GM19463 (cell line): ENCODE measurements around the gene COL6A2.

Experiments used
- ATAC-seq: cut with Tn5 transposase; IDR thresholded peaks from one replicate; pipeline ENCODE4 v1.9.1; 2021; ENCODE audit warnings: mild to moderate bottlenecking, moderate library complexity; ENCODE audit not compliant: unreplicated experiment

COL6A2 gene

DNA sequence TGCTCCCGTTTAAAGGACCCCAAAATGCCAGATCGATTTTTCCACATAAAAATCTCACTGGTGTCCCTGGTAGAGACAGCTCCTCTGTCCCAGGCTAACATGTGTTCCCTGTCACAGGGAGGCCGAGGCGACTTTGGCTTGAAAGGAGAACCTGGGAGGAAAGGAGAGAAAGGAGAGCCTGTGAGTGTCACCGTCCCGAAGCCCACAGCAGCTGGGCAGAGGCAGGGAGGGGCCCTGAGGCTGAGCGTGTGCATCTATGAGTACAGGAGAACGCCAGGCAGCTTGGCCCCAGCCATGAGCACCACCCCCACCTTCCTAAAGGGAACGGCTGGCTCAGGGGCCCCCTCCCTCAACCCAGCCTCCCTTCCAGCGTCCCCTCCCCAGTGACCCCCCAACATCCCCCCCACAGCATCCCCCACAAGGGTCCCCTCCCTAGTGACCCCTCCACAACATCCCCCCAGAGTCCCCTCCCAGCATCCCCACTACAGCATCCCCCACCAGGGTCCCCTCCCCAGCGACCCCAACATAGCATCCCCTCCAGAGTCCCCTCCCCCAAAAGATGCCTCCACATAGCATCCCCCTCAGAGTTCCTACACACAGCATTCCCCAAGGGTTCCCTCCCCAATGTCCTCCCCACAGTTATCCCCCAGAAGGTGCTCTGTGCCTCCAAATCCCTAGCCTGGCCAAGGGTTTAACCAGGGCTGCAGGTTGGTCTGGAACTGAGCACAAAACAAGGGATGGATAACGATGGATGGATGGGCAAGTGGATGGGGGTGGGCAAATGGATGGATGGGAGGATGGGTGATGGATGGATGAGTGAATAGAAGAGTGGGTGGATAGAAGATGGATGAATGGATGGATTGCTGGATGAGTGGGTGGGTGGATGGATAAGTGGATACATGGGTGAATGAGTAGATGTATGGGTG is 25.1 kb downstream of the COL6A2 start:
- no peak for ATAC-seq

DNA sequence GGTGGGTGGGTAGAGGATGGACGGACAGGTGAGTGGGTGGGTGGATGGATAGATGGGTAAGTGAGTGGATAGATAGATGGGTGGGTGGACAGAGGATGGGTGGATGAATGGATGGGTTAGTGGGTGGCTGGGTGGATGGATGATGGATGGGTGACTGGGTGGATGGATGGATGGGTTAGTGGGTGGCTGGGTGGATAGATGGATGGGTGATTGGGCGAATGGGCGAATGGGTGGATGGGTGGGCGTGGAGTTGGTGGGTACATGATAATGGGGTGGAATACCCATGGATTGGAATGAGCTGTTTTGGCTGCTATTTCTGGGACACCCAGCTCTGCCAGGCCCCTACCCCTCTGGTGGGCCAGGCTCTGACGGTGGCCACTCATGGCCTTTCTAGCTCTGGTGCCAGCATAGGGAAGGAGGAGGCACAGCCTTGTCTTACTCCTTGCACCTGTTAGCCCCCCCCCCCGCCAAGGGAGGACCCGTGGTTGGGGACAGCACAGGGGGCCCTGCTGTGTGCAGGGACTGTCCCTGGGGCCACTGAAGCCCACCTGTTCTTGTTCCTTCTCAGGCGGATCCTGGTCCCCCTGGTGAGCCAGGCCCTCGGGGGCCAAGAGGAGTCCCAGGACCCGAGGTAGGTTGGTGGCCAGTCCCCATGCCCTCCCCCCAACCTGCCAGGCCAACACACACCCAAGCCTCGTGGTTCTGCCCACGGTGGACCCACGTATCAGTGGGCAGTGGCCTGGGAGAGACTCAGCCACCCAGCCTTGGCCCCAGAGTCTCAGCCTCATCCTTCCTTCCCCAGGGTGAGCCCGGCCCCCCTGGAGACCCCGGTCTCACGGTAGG is 26.4 kb downstream of the COL6A2 start:
- no peak for ATAC-seq

DNA sequence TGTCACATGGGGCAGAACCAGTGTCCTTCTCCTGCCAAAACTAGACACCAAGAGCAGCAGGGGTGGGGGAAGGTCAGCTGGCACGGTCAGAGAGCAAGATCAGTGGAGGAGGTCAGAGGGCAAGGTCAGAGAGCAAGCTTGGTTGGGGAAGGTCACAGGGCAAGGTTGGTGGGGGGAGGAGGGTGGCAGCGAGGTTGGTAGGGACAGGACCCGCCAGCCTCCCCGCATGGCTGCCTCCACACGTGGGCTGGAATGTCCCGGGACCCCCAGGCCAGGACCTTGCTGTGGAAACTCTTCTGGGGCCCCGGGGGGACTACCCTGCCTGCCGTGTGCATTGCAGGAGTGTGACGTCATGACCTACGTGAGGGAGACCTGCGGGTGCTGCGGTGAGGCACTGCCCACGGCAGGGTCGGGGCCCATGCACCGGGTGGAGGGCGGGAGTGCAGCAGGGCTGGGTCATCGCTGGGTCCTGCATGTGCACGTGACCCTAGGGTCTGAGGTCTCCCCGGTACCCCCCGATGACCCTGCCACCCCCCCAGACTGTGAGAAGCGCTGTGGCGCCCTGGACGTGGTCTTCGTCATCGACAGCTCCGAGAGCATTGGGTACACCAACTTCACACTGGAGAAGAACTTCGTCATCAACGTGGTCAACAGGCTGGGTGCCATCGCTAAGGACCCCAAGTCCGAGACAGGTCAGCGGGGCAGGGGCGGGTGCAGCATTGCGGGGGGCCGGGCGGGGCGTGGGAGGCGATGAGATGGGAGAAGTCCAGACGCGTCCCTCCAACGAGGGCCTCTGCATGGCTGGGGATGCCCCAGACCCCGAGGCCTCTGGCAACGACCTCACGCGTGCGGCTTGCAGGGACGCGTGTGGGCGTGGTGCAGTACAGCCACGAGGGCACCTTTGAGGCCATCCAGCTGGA is 27.3 kb downstream of the COL6A2 start:
- ATAC-seq: no peak

DNA sequence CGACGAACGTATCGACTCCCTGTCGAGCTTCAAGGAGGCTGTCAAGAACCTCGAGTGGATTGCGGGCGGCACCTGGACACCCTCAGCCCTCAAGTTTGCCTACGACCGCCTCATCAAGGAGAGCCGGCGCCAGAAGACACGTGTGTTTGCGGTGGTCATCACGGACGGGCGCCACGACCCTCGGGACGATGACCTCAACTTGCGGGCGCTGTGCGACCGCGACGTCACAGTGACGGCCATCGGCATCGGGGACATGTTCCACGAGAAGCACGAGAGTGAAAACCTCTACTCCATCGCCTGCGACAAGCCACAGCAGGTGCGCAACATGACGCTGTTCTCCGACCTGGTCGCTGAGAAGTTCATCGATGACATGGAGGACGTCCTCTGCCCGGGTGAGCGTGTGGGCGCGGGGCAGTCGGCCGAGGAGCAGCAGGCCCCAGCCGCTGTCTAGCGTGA is 28.0 kb downstream of the COL6A2 start:
- no peak for ATAC-seq

DNA sequence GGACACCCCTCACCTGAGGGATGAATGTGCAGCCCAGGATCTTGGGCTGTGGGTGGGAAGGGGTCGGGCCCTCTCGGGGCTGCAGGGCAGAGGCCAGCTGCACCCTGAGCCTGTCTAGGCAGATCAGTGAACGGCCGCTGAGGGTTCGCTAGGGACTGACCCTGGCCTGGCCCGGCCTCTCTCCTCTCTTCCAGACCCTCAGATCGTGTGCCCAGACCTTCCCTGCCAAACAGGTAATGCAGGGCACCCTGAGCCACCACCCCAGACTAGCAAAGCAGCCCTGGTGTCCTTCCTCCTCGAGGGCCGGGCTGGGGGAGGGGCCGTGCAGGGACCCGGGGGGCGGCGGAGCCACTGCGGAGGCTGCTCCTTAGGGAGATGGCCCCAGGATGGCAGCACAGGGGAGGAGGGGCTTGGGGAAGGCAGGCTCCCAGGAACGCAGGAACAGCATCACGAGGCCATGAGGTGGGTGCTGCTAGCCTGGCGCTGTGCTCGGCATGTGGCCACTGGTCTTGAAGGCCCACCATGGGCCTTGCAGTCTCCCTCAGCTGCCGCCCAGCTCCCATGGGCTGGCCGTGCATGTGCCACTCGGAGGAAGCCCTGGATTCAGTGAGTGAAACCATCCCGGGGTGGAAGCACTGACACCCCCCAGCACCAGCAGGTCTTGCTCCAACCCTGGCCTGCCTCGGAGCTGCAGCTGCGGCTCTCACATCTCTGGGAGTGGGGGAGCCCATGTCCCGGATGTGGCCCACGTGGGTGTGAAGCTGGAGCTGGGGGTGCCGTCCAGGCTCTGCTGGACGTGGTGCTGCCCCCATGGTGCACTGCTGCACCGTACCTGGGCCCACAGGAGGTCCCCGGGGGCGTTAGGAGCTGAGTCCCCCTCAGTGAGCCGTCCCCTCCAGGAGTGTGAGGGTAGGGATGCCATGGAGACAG is 28.7 kb downstream of the COL6A2 start:
- ATAC-seq: no peak

DNA sequence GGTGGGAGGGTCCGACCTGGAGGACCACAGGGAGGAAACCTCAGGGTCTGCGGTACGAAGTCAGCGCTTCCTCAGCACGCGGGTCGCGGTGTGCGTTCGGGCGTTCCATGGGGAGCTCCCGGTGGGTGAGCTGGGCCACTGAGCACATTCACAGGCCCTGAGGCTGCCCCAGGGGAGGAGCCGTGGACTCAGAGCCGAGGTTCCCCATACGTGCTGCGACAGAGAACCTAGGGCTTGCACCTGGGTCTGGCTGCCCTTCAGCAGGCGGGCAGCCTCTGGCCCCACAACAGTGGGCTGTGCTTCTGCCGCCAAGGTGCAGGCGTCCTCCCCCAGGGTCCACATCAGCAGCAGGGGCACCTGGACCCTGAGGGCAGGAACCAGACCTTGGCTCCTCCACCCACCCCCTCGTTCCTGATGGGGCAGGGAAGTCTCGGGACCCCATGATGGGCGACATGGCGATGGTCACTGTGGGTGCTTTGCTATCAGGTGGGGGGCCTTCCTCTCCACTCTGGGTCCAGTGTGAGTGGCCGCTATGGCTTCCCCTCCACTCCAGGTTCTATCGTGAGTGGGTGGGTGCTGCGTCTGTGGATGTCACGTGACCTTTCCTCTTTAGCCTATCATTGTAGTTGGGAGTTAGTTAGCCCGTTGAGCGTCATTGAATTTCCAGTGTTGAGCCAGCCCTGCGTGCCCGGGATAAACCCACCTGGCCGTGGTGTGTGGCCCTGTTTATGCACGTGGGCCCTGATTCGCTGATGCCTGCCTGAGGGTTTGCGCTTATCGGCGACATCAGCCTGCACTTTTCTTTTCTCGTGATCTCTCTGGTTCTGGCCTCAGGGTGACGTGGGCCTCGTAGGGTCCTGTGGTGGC is 29.6 kb downstream of the COL6A2 start:
- no peak for ATAC-seq

DNA sequence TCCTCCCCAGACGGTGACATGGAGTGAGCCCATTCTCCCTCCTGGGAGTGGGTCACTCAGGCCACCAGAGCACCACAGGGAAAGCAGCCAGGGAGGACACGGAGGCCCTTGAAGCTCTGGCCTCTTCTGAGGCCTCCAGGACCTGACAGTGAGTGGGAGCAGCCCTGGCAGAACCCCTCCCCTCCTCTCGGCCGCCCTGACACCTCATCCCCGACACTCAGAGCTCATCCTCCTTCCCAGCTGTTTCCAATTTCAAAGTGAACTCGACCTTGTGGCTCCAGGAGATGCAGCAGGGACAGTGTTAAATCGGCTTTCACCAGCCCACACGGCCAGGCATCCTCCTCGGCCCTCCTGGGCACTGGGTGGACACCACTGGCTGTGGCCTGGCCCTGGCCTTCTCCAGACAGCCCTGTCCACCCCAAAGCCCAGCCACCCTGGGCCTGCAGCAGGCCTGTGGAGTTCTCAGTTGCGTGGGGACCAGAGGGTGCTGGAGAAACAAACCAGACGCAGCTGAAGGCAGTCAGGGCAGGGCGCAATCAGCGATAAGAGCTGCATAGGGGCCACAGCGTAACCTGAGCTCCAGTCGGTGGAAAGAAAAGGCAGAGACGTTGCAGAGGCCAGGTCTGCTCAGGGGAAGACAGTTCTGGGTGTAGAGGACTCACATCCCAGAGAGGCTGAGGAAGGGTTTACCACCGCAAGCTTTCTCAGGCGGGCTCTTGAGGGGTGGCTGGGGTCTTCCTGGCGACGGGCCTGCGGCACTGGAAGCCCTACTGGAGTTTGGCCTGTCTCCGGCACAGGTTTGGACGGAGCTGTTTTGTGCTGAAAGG is 30.4 kb downstream of the COL6A2 start:
- ATAC-seq: no peak

DNA sequence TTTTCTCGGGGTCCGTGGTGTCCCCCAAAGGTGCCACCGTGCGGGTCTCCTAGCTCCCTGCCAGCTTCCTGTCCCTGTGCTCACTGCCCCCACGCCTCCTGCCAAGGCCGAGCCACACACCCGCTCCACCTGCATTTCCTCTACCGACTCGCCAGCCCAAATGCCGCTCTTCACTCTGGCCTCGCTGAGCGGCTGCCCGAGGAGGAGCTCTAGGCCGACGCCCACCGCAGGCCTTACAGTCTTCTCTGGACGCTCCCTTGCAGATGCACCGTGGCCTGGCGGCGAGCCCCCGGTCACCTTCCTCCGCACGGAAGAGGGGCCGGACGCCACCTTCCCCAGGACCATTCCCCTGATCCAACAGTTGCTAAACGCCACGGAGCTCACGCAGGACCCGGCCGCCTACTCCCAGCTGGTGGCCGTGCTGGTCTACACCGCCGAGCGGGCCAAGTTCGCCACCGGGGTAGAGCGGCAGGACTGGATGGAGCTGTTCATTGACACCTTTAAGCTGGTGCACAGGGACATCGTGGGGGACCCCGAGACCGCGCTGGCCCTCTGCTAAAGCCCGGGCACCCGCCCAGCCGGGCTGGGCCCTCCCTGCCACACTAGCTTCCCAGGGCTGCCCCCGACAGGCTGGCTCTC is 31.1 kb downstream of the COL6A2 start:
- ATAC-seq: no peak

DNA sequence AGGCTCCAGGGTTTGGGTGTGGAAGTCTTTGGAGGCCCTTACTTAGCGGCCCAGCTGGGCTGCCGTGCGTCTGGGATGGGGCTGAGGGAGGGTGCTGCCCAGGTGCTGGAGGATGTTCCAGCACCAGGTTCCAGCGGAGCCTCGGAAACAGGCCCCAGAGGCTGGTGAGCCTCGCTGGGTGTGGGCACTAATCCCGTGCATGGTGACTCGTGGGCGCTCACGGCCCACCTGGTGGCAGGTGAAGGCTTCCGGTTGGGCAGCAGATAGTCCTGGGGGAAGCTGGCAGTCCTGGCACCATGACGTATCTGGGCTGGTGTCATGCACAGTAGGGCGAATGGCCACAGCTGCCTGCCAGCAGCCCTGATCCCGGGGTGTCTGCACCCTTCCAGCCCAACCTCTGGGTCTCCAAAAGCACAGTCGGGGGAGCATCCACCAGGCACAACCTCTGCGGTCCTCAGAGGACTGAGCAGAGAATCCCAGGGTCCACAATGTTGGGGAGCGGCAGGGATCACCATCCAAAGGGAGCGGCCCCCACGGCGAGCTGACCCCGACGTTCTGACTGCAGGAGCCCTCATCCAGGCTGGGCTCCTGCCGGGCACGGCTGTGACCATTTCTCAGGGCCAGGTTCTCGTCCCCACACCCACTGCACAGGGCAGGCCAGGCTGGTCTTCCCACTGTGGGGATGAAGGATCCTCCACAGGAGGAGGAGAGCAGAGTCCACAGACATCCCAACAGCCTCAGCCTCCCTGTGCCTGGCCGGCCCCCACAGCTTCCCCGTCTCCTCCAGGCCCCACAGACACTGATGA is 32.1 kb downstream of the COL6A2 start:
- ATAC-seq: no peak

DNA sequence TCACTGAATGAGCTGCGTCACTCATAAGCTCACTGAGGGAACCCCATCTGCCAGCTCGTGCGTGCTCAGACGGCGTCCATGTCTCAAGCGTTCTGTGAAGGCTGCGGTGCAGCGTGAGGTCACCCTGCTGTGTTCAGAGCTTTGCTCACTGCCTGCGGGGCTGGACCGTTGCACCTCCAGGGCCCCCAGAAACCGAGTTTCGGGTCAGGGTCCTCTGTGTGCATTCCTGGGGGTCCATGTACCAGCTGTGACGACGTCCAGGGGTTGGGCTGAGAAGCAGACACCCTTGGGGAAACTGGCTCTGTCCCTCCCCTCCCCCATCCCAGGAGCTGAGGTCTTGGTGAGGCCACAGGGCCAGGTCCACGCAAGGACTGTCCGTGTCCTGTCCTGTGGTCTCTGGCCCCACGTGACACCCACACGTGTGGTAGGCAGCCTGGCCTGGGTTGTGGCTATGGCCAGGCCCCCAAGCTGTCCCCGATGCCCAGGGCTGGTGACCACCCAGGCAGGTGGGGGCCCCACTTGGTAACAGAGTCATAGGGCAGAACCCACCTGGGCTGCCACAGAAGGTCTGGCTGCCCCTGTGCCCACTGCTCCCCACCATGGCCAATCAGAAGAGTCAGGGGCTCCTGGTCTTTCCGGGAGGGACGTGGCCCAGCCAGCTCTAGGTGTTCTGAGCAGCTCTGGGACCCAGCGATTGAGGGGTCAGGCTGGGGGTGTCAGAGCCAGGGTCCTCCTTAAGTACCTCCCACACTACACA is 33.1 kb downstream of the COL6A2 start:
- ATAC-seq: no peak

DNA sequence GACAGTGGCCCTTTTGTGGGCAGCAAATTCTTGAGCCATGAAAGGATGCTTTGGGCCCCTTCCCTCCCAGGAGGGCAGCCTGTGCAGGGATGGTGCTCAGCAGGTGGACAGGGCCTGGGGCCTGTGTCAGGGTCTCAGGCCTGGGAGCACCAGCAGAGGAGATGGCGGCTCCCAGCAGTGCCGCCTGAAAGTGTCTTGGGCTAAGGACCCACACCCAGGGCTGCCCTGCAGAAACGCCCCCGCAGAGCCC is 33.6 kb downstream of the COL6A2 start:
- no peak for ATAC-seq

DNA sequence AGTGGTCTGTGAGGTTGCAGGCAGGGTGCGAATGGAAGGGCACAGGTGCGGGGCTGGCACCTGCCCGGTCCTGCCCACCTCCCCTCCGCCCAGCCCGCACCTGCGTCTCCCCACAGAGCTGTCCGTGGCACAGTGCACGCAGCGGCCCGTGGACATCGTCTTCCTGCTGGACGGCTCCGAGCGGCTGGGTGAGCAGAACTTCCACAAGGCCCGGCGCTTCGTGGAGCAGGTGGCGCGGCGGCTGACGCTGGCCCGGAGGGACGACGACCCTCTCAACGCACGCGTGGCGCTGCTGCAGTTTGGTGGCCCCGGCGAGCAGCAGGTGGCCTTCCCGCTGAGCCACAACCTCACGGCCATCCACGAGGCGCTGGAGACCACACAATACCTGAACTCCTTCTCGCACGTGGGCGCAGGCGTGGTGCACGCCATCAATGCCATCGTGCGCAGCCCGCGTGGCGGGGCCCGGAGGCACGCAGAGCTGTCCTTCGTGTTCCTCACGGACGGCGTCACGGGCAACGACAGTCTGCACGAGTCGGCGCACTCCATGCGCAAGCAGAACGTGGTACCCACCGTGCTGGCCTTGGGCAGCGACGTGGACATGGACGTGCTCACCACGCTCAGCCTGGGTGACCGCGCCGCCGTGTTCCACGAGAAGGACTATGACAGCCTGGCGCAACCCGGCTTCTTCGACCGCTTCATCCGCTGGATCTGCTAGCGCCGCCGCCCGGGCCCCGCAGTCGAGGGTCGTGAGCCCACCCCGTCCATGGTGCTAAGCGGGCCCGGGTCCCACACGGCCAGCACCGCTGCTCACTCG is 34.1 kb downstream of the COL6A2 start:
- ATAC-seq: no peak

DNA sequence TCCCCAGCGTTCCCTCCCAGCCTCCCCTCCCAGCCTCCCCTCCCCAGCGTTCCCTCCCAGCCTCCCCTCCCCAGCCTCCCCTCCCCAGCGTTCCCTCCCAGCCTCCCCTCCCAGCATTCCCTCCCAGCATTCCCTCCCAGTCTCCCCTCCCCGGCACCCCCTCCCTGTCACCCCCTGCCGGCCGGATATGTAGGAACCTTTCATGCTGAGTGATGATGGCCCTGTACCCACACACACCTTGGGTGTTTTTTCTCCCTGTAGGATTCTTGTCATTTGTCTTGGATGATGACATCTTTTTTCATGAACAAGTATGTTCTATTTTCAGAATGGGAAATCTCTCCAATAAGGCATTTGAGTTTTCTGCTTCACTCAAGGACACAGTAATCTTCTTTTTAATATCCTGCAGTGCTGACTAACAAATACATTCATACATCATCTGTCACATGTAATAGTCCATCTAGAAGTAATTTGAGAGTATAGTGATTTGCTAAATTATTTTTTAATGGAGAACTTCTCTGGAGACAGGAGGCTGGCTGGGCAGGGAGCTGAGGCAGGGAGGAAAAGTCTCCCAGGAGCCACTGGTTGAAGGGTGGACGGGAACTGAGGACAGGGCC is 38.0 kb downstream of the COL6A2 start:
- ATAC-seq: no peak

DNA sequence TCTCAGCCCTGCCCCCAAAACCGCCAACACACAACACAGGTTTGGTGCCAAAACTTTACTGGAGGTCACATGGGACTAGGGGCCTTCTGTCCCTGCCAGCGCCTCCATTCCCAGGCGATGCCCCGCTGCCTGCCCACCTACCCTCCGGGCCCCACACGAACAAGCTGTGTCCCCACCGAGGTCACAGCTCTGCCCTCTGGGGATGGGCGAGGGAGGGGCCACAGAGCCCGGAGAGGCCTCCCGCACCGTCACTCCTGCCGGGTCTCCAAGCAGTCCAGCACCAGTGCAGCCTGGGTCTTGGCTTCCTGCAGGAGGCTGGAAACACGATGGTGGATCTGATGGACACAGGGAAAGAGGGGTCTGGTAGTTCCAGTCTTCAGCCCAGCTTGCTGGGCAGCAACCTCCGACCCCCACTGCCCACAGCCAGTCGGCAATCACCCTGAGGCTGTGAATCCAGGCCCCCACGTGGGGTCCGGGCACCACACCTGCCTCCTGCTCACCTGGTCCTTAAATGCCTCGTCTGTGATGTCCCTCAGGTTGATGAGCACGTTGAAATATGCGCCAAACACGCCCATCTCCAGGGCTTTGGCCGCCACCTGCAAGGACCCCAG is 38.9 kb downstream of the COL6A2 start:
- no peak for ATAC-seq
